ENCODE measurements around the gene LRP1B.
A peak's percentile ranks its signal among the peaks of the same experiment; 100 is the strongest.

Gene LRP1B

DNA sequence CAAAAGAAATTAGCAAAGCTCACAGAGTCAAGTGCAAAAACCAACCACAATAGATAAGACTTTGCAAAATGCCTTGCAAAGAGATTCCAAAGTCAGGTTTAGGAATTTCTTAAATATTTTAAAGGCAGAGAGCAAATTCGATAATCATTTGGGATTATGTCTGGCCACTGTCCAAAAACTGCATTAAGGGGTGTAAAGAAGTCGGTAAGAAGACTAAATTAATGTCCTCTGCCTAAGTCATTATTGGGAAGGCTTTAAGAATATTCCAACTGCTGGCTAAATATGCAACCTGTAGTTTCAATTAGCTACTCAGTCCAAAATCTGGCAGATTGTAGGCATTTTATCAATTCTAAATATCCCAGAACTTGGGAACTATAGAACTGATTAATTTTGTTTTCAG lies 13.7 kb upstream of the LRP1B start:
- no peak for ATAC-seq
- peak; percentile 94 for TF ChIP-seq ISL1 (CRISPR knock-in tag; IDR thresholded peaks at IDR 0.05)
- TF ChIP-seq, protein P1, sequence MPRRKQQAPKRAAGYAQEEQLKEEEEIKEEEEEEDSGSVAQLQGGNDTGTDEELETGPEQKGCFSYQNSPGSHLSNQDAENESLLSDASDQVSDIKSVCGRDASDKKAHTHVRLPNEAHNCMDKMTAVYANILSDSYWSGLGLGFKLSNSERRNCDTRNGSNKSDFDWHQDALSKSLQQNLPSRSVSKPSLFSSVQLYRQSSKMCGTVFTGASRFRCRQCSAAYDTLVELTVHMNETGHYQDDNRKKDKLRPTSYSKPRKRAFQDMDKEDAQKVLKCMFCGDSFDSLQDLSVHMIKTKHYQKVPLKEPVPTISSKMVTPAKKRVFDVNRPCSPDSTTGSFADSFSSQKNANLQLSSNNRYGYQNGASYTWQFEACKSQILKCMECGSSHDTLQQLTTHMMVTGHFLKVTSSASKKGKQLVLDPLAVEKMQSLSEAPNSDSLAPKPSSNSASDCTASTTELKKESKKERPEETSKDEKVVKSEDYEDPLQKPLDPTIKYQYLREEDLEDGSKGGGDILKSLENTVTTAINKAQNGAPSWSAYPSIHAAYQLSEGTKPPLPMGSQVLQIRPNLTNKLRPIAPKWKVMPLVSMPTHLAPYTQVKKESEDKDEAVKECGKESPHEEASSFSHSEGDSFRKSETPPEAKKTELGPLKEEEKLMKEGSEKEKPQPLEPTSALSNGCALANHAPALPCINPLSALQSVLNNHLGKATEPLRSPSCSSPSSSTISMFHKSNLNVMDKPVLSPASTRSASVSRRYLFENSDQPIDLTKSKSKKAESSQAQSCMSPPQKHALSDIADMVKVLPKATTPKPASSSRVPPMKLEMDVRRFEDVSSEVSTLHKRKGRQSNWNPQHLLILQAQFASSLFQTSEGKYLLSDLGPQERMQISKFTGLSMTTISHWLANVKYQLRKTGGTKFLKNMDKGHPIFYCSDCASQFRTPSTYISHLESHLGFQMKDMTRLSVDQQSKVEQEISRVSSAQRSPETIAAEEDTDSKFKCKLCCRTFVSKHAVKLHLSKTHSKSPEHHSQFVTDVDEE (CRISPR knock-in tag; IDR thresholded peaks at IDR 0.05), result no peak

DNA sequence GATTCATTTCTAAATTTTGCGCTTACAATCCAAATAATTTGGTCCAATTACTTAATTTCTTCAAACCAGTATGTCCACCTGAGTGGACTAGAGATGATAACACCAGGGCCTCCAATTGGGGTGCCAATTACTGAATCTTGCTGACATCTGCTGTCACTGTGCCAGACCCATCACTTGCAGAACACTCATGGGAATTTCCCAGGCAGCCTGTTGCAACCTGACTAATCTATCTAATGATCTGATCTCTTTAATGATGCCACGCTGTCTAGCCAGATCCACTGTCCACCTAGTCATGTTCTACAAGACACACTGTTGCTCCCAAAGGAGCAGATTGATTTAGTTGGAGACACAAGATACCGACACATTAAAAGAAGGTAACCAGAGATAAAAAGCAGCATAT lies 11.8 kb upstream of the LRP1B start:
- ATAC-seq, result no peak
- TF ChIP-seq PPARA (CRISPR knock-in tag; IDR thresholded peaks at IDR 0.05; ENCODE audit: borderline replicate concordance) (no peak), ISL1 (CRISPR knock-in tag; IDR thresholded peaks at IDR 0.05) (peak; percentile 40)

DNA sequence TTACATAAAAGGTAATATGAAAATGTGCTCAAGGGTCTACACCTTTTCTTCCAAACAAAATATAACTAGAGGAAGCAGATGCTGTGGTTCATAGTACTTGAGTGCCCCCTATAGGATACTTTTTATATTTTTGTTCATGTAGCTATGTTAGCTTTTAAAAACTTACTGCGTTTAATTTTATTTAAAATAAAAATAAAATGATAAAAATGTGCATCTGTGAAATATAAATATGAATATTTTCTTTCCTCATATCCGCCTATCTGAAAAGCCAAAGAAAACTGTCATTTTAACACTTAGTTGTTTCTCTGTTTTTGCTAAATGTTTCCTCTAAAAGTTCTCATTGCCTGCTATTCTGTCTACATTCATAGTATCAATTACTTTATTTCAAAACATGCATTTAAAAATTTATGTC lies 9.6 kb upstream of the LRP1B start:
- ATAC-seq, result peak; percentile 80; the same call in 2 of the 3 replicates
- no peak for TF ChIP-seq OSR1 (CRISPR knock-in tag; IDR thresholded peaks at IDR 0.05)
- TF ChIP-seq, protein P2, sequence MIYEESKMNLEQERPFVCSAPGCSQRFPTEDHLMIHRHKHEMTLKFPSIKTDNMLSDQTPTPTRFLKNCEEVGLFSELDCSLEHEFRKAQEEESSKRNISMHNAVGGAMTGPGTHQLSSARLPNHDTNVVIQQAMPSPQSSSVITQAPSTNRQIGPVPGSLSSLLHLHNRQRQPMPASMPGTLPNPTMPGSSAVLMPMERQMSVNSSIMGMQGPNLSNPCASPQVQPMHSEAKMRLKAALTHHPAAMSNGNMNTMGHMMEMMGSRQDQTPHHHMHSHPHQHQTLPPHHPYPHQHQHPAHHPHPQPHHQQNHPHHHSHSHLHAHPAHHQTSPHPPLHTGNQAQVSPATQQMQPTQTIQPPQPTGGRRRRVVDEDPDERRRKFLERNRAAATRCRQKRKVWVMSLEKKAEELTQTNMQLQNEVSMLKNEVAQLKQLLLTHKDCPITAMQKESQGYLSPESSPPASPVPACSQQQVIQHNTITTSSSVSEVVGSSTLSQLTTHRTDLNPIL (CRISPR knock-in tag; IDR thresholded peaks at IDR 0.05; ENCODE audit: low read depth), result no peak
- no peak for TF ChIP-seq PPARA (CRISPR knock-in tag; IDR thresholded peaks at IDR 0.05; ENCODE audit: borderline replicate concordance)
- no peak for TF ChIP-seq ZFP30 (CRISPR knock-in tag; IDR thresholded peaks at IDR 0.05)
- no peak for TF ChIP-seq ZNF8 (CRISPR knock-in tag; IDR thresholded peaks at IDR 0.05)
- TF ChIP-seq TCF4 (CRISPR knock-in tag; IDR thresholded peaks at IDR 0.05; ENCODE audit: borderline replicate concordance), result no peak
- TF ChIP-seq ZFP3 (CRISPR knock-in tag; IDR thresholded peaks at IDR 0.05), result no peak
- TF ChIP-seq, protein P3, sequence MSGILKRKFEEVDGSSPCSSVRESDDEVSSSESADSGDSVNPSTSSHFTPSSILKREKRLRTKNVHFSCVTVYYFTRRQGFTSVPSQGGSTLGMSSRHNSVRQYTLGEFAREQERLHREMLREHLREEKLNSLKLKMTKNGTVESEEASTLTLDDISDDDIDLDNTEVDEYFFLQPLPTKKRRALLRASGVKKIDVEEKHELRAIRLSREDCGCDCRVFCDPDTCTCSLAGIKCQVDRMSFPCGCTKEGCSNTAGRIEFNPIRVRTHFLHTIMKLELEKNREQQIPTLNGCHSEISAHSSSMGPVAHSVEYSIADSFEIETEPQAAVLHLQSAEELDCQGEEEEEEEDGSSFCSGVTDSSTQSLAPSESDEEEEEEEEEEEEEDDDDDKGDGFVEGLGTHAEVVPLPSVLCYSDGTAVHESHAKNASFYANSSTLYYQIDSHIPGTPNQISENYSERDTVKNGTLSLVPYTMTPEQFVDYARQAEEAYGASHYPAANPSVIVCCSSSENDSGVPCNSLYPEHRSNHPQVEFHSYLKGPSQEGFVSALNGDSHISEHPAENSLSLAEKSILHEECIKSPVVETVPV (CRISPR knock-in tag; IDR thresholded peaks at IDR 0.05), result no peak
- TF ChIP-seq BACH2 (CRISPR knock-in tag; IDR thresholded peaks at IDR 0.05; ENCODE audit: borderline replicate concordance), result no peak
- no peak for TF ChIP-seq RARB (CRISPR knock-in tag; IDR thresholded peaks at IDR 0.05)
- TF ChIP-seq ESRRG (CRISPR knock-in tag; IDR thresholded peaks at IDR 0.05), result no peak
- TF ChIP-seq ZC3H10 (CRISPR knock-in tag; IDR thresholded peaks at IDR 0.05), result no peak
- no peak for TF ChIP-seq ARNTL (CRISPR knock-in tag; IDR thresholded peaks at IDR 0.05; ENCODE audit: borderline replicate concordance, low read depth)
- no peak for TF ChIP-seq CSDC2 (CRISPR knock-in tag; IDR thresholded peaks at IDR 0.05)
- TF ChIP-seq, protein P4, sequence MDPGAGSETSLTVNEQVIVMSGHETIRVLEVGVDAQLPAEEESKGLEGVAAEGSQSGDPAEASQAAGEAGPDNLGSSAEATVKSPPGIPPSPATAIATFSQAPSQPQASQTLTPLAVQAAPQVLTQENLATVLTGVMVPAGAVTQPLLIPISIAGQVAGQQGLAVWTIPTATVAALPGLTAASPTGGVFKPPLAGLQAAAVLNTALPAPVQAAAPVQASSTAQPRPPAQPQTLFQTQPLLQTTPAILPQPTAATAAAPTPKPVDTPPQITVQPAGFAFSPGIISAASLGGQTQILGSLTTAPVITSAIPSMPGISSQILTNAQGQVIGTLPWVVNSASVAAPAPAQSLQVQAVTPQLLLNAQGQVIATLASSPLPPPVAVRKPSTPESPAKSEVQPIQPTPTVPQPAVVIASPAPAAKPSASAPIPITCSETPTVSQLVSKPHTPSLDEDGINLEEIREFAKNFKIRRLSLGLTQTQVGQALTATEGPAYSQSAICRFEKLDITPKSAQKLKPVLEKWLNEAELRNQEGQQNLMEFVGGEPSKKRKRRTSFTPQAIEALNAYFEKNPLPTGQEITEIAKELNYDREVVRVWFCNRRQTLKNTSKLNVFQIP (CRISPR knock-in tag; IDR thresholded peaks at IDR 0.05; ENCODE audit: borderline replicate concordance, low read depth), result no peak
- TF ChIP-seq, protein P1 (CRISPR knock-in tag; IDR thresholded peaks at IDR 0.05), result no peak
- TF ChIP-seq ZNF565 (CRISPR knock-in tag; conservative IDR thresholded peaks at IDR 0.05; ENCODE audit: low read depth), result no peak

DNA sequence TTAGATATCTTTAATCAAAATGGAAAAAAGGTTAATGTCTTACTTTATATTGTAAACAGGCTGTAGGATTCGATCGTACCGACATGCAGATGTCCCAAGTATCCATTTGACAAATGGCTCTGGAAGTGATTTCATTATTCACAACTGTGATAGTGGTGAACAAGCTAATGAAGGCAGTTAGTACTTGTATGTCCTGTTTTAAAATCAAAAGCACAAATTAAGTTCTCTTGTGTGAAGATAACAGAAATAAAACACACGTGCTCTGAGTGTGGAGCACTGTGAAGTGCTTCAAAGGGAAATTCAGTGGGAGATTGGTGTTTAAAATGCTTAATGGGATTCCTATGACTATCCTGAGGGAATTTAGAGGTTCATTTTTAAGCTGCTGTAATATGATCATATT lies 8.6 kb upstream of the LRP1B start:
- peak; percentile 53; the same call in 1 of the 3 replicates for ATAC-seq
- no peak for TF ChIP-seq ZC3H10 (CRISPR knock-in tag; IDR thresholded peaks at IDR 0.05)
- no peak for TF ChIP-seq RARB (CRISPR knock-in tag; IDR thresholded peaks at IDR 0.05)
- no peak for TF ChIP-seq ARNTL (CRISPR knock-in tag; IDR thresholded peaks at IDR 0.05; ENCODE audit: borderline replicate concordance, low read depth)
- TF ChIP-seq ZNF8 (CRISPR knock-in tag; IDR thresholded peaks at IDR 0.05), result no peak
- no peak for TF ChIP-seq ZNF70 (CRISPR knock-in tag; IDR thresholded peaks at IDR 0.05)
- TF ChIP-seq, protein P4 (CRISPR knock-in tag; IDR thresholded peaks at IDR 0.05; ENCODE audit: borderline replicate concordance, low read depth), result no peak
- no peak for TF ChIP-seq ISL1 (CRISPR knock-in tag; IDR thresholded peaks at IDR 0.05)
- no peak for TF ChIP-seq PPARA (CRISPR knock-in tag; IDR thresholded peaks at IDR 0.05; ENCODE audit: borderline replicate concordance)
- TF ChIP-seq ESRRG (CRISPR knock-in tag; IDR thresholded peaks at IDR 0.05), result no peak
- TF ChIP-seq CSDC2 (CRISPR knock-in tag; IDR thresholded peaks at IDR 0.05), result no peak
- TF ChIP-seq, protein P5, sequence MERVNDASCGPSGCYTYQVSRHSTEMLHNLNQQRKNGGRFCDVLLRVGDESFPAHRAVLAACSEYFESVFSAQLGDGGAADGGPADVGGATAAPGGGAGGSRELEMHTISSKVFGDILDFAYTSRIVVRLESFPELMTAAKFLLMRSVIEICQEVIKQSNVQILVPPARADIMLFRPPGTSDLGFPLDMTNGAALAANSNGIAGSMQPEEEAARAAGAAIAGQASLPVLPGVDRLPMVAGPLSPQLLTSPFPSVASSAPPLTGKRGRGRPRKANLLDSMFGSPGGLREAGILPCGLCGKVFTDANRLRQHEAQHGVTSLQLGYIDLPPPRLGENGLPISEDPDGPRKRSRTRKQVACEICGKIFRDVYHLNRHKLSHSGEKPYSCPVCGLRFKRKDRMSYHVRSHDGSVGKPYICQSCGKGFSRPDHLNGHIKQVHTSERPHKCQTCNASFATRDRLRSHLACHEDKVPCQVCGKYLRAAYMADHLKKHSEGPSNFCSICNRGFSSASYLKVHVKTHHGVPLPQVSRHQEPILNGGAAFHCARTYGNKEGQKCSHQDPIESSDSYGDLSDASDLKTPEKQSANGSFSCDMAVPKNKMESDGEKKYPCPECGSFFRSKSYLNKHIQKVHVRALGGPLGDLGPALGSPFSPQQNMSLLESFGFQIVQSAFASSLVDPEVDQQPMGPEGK (CRISPR knock-in tag; IDR thresholded peaks at IDR 0.05; ENCODE audit: borderline replicate concordance), result no peak
- no peak for TF ChIP-seq TOX (CRISPR knock-in tag; IDR thresholded peaks at IDR 0.05; ENCODE audit: borderline replicate concordance)
- no peak for TF ChIP-seq SNAI2 (CRISPR knock-in tag; IDR thresholded peaks at IDR 0.05)

Data from SK-N-SH treated with all-trans-retinoic acid at 6 μM for 48 hours (cell line).